AG20443 (cell line): ENCODE data around the gene ANGPTL8.
A peak's percentile ranks its signal among the peaks of the same experiment; 100 is the strongest.

Experiments used
- DNase-seq: peaks from one replicate; pipeline ENCODE4 v3.0.0; 2012; ENCODE audit warnings: low spot score, mixed read lengths

Gene ANGPTL8

GRCh38 chr19:11261431-11261970 lies 22.1 kb downstream of the ANGPTL8 start:
- DNase-seq, result no peak

GRCh38 chr19:11261971-11262839 lies 22.8 kb downstream of the ANGPTL8 start, which contains the start of gene DOCK6:
TSS of gene DOCK6 (minus strand) at chr19:11262524. CDS start at chr19:11262440, 84 bp downstream.
- peak; percentile 92 for DNase-seq

GRCh38 chr19:11263726-11264125 lies 24.3 kb downstream of the ANGPTL8 start:
- no peak for DNase-seq

GRCh38 chr19:11264452-11265176 lies 25.2 kb downstream of the ANGPTL8 start:
- DNase-seq, result no peak

GRCh38 chr19:11265177-11265784 lies 25.9 kb downstream of the ANGPTL8 start:
- no peak for DNase-seq

GRCh38 chr19:11265785-11266236 lies 26.4 kb downstream of the ANGPTL8 start:
- DNase-seq, result peak; percentile 46

GRCh38 chr19:11267316-11268085 lies 28.1 kb downstream of the ANGPTL8 start:
- DNase-seq, result no peak

GRCh38 chr19:11268783-11269267 lies 29.4 kb downstream of the ANGPTL8 start:
- DNase-seq, result no peak

GRCh38 chr19:11269408-11269807 lies 30.0 kb downstream of the ANGPTL8 start:
- DNase-seq, result no peak

- no peak for DNase-seq
Measured at GRCh38 chr19:11273296-11273695, 33.9 kb downstream of the ANGPTL8 start.

GRCh38 chr19:11273989-11274388 lies 34.6 kb downstream of the ANGPTL8 start:
- no peak for DNase-seq

GRCh38 chr19:11274533-11275086 lies 35.2 kb downstream of the ANGPTL8 start:
- no peak for DNase-seq

GRCh38 chr19:11278670-11279069 lies 39.3 kb downstream of the ANGPTL8 start:
- DNase-seq, result no peak

- no peak for DNase-seq
Measured at GRCh38 chr19:11279505-11280236, 40.3 kb downstream of the ANGPTL8 start.

- DNase-seq, result no peak
Measured at GRCh38 chr19:11281356-11282049, 42.1 kb downstream of the ANGPTL8 start.

- no peak for DNase-seq
Measured at GRCh38 chr19:11284515-11284914, 45.1 kb downstream of the ANGPTL8 start.

GRCh38 chr19:11286312-11286974 lies 47.0 kb downstream of the ANGPTL8 start:
- no peak for DNase-seq

GRCh38 chr19:11288349-11288748 lies 48.9 kb downstream of the ANGPTL8 start:
- peak; percentile 61 for DNase-seq

- no peak for DNase-seq
Measured at GRCh38 chr19:11290256-11290655, 50.8 kb downstream of the ANGPTL8 start.
